Prostate gland (tissue), 2 donors: ENCODE results near the gene NAALADL2. TPM values are rescaled to one million over a fixed set of nuclear protein-coding genes. Genes with fewer than 3 reads are reported as not detected.

ENCODE experiments used
- DNase-seq: peaks from one replicate; pipeline ENCODE4 v3.0.0-alpha.2; 2019; ENCODE audit warnings: low spot score
- H3K27ac ChIP-seq, 2 donors: fragments of 200-600 bp; sonication (generic); 2 replicates each; pipeline ENCODE4 v1.5.1; 2017 to 2019
- H3K27me3 ChIP-seq: fragments of 200-600 bp; sonication (generic); replicated peaks from 2 replicates; pipeline ENCODE4 v1.5.1; 2019; ENCODE audit not compliant: insufficient read depth
- H3K36me3 ChIP-seq, 2 donors: fragments of 200-600 bp; sonication (generic); 1 replicate in 1 of 2; 2 replicates in 1 of 2; pipeline versions ENCODE4 v1.5.1 to v1.8.1; 2017 to 2019
- H3K4me1 ChIP-seq: fragments of 200-600 bp; sonication (generic); replicated peaks from 2 replicates; pipeline ENCODE4 v1.5.1; 2019
- H3K4me3 ChIP-seq, 2 donors: fragments of 200-600 bp; sonication (generic); 2 replicates each; pipeline ENCODE4 v1.5.1; 2017 to 2019
- H3K9me3 ChIP-seq: fragments of 200-600 bp; sonication (generic); 2 replicates; pipeline ENCODE4 v1.5.1; 2017
- POLR2A ChIP-seq: fragments of 450-650 bp; IDR thresholded peaks from one replicate; pipeline ENCODE4 v1.6.1; 2016; ENCODE audit warnings: antibody characterized with exemption, mild to moderate bottlenecking
- POLR2AphosphoS5 ChIP-seq: sonication (generic); formaldehyde crosslinking; IDR thresholded peaks from one replicate; pipeline ENCODE4 v1.6.1; 2017; ENCODE audit warnings: antibody characterized with exemption
- WGBS: methylation state at CpG from one replicate; pipeline ENCODE4 v1.1.5; 2018; 5-methylcytosine and 5-hydroxymethylcytosine counted together
- intact Hi-C: fragments of 100-400 bp; cut with DNase I; formaldehyde crosslinking; loops from one replicate; pipeline ENCODE4 v1.14.2; 2022
- total RNA-seq, 2 donors: library from RNA; depleted of rRNA; stranded (reverse); fragments of >200 nt; gene quantifications; one replicate each; pipeline ENCODE4 v1.1.0, GENCODE V29; 2016
- TF ChIP-seq, protein P1 (sequence below), 4 experiments: fragments of 200-600 bp in 2 of 4; fragments of 450-650 bp in 2 of 4; sonication (generic) in 2 of 4; IDR thresholded peaks; 1 replicate in 3 of 4; 2 replicates in 1 of 4; pipeline ENCODE4 v1.5.1; 2016 to 2019; ENCODE audit warnings: antibody characterized with exemption in 4 of 4, mild to moderate bottlenecking in 2 of 4, moderate library complexity in 2 of 4

Gene NAALADL2
- total RNA-seq, 2 donors from 2014 or later, result 12.2 to 20.2 TPM

DNA sequence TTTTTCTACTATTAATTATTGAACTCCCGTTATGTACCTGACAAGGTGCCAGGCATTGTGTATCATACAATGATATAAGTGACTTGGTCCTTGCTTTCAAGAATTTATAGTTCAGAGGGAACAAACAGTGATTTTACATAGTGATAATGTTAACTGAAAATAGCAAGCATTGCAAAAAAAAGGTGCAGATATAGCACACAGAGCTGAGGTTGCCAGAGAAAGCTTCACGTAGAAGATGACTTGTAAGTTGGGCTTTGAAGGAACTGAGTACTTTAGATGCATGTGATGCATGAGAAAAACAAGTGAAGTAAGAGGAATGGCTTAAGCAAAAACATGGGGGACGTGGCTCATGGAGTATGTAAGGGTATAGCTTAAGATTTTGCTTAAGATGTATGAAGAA, 584.5 kb downstream of the NAALADL2 start:
- no peaks in the 10 kb centered on the region for H3K4me1 ChIP-seq
- no peak for TF ChIP-seq POLR2A
- no peak for TF ChIP-seq POLR2AphosphoS5
- TF ChIP-seq, protein P1, sequence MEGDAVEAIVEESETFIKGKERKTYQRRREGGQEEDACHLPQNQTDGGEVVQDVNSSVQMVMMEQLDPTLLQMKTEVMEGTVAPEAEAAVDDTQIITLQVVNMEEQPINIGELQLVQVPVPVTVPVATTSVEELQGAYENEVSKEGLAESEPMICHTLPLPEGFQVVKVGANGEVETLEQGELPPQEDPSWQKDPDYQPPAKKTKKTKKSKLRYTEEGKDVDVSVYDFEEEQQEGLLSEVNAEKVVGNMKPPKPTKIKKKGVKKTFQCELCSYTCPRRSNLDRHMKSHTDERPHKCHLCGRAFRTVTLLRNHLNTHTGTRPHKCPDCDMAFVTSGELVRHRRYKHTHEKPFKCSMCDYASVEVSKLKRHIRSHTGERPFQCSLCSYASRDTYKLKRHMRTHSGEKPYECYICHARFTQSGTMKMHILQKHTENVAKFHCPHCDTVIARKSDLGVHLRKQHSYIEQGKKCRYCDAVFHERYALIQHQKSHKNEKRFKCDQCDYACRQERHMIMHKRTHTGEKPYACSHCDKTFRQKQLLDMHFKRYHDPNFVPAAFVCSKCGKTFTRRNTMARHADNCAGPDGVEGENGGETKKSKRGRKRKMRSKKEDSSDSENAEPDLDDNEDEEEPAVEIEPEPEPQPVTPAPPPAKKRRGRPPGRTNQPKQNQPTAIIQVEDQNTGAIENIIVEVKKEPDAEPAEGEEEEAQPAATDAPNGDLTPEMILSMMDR (IDR thresholded peaks at IDR 0.05), result no peak
- no peak for DNase-seq
- H3K9me3 ChIP-seq, result no peaks in the 10 kb centered on the region
- WGBS, result 58% methylated on average over 3 of the region's 3 CpGs
- intact Hi-C loops, result no loop called here
- H3K36me3 ChIP-seq, result no peaks in the 10 kb centered on the region
- H3K27ac ChIP-seq, result no peak overlapping the region
- no peak overlapping the region for H3K4me3 ChIP-seq
- H3K27me3 ChIP-seq, result no peaks in the 10 kb centered on the region

DNA sequence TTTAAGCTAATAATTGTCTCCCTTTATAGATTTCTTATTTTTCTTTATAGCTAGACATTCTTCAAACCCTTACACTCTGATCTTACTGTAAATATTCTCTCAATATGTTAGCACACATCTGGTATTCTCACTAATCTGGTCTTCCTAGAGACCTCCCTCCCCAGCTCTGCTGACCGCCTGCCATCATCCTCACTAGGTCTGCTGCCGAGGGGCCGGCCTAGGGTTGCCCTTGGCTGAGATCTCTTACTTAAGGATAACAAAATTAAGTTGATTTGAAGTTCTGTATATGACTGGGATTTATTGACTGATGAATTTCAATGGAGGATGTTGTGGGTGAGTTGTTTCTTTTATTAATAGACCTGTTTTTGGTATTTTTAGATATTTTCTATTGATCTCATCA, 586.6 kb downstream of the NAALADL2 start:
- H3K4me1 ChIP-seq, result no peaks in the 10 kb centered on the region
- WGBS, result 99% methylated on average over 3 of the region's 3 CpGs
- H3K27me3 ChIP-seq, result no peaks in the 10 kb centered on the region
- H3K27ac ChIP-seq, result no peak overlapping the region
- TF ChIP-seq POLR2AphosphoS5 (no peak), POLR2A (no peak)
- TF ChIP-seq, protein P1 (IDR thresholded peaks at IDR 0.05), result no peak
- DNase-seq, result no peak
- intact Hi-C loops, result no loop called here
- no peaks in the 10 kb centered on the region for H3K36me3 ChIP-seq
- H3K9me3 ChIP-seq, result no peaks in the 10 kb centered on the region
- H3K4me3 ChIP-seq, result no peak overlapping the region

DNA sequence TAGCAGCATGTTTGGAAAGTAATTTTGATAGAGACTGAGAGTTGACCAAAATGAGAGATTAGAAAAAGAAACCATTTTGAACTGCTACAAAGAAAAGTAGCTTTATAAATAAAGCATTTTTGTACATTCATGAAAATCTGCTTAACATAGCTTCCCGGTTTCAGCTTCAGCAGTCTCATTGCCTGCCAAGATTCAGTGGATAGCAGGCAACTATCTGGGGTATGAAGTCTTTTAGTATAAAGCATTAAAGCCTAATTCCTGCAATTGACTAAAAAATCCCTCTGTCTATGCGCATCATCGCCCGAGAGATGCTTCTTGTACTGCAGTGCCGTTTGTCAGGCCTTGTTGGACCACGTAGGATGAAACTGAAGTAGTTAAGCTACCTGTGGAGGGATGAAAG, 588.4 kb downstream of the NAALADL2 start:
- no peaks in the 10 kb centered on the region for H3K9me3 ChIP-seq
- H3K36me3 ChIP-seq, result no peaks in the 10 kb centered on the region
- DNase-seq, result no peak
- no peak overlapping the region for H3K4me3 ChIP-seq
- H3K27ac ChIP-seq, result no peak overlapping the region
- TF ChIP-seq POLR2AphosphoS5, result no peak
- no peak for TF ChIP-seq POLR2A
- TF ChIP-seq, protein P1 (IDR thresholded peaks at IDR 0.05), result no peak
- WGBS, result 93% methylated on average over 6 of the region's 6 CpGs
- H3K4me1 ChIP-seq, result no peaks in the 10 kb centered on the region
- intact Hi-C loops, result no loop called here
- H3K27me3 ChIP-seq, result no peaks in the 10 kb centered on the region

DNA sequence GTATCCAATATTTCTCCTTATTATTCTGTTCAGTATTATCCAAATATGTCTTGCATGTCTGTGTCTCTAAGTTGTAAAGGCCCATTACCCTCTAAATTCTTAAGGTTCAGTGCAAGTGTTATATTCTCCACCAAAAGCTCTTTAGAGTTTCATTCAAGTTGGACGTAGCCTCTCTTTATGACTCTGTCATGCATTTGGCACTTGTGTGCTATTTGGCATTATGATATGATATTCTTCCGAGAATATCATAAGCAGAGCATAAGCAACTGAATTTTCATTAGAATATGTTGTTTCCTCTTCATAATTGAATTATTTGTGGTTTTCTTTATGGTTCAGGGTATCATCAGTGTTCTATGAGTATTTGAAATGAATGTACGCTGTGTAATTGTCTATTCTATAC, 594.2 kb downstream of the NAALADL2 start:
- Histone ChIP-seq H3K27ac (no peak overlapping the region), H3K4me1 (no peaks in the 10 kb centered on the region), H3K9me3 (no peaks in the 10 kb centered on the region), H3K36me3 (no peaks in the 10 kb centered on the region), H3K27me3 (no peaks in the 10 kb centered on the region), H3K4me3 (no peak overlapping the region)
- WGBS, result over 99% methylated on average over 3 of the region's 3 CpGs
- TF ChIP-seq POLR2A, result no peak
- TF ChIP-seq, protein P1 (IDR thresholded peaks at IDR 0.05), result no peak
- TF ChIP-seq POLR2AphosphoS5, result no peak
- no peak for DNase-seq
- intact Hi-C loops, result no loop called here

DNA sequence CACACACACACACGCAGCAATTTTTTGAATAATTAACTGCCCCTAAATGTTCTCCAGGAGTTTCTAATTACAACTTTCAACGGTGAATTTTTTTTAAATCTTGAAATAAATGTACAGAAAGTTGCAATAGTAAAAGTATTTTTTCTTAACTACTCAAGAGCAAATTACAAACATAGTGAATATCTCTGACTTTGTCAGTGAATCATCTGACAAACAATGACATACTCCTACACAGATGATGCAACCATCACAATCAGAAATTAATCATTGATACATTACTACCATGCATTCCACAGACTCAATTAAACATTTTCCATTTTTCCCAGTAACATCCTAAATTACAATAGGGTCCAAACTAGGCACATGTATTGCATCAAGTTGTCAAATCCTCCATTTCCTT, 597.3 kb downstream of the NAALADL2 start:
- Histone ChIP-seq H3K4me1 (no peaks in the 10 kb centered on the region), H3K9me3 (no peaks in the 10 kb centered on the region), H3K27me3 (no peaks in the 10 kb centered on the region), H3K4me3 (no peak overlapping the region), H3K27ac (no peak overlapping the region), H3K36me3 (no peaks in the 10 kb centered on the region)
- intact Hi-C loops, result no loop called here
- TF ChIP-seq POLR2AphosphoS5, result no peak
- no peak for TF ChIP-seq POLR2A
- TF ChIP-seq, protein P1 (IDR thresholded peaks at IDR 0.05), result no peak
- WGBS, result 95% methylated on average over 2 of the region's 2 CpGs
- DNase-seq, result no peak
